ENCODE results near the gene UBE2J2.

GRCh38 chr1:1275836-1276235 is 2.2 kb upstream of the UBE2J2 start:
- no peak for TF ChIP-seq CTCF (IDR thresholded peaks at IDR 0.05)
- no peak for TF ChIP-seq POLR2A (IDR thresholded peaks at IDR 0.05)

All from body of pancreas (tissue), 4 donors.